ENCODE results near the gene UGT1A9. TPM values are rescaled to one million over a fixed set of nuclear protein-coding genes. Genes with fewer than 3 reads are reported as not detected.

UGT1A9 gene
- total and polyA plus RNA-seq, 2 of the 4 experiments (the other 2 are of a cell fraction) = not detected

DNA sequence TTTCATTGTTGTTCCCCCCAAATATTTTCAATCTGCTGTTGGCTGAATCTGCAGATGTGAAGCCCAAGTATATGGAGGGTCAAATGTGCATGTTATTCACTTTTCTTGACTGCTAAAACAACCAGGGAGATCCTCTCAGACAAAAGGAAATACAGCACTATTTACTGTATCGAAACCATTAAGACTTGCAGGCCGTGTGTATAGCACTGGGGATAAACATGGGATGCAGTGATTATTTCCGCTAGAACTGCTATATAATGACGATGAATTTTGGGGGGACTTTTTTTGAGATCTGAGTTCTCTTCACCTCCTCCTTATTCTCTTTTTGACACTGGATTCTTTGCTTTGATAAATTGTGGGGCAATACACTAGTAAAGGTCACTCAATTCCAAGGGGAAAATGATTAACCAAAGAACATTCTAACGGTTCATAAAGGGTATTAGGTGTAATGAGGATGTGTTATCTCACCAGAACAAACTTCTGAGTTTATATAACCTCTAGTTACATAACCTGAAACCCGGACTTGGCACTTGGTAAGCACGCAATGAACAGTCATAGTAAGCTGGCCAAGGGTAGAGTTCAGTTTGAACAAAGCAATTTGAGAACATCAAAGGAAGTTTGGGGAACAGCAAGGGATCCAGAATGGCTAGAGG, 84.9 kb downstream of the UGT1A9 start:
- no peak overlapping the region for H3K4me2 ChIP-seq (ENCODE audit: low read depth, low read length)
- H2BK15ac ChIP-seq (ENCODE audit: low read depth, low read length) = no peak overlapping the region
- no peak for DNase-seq
- H3K14ac ChIP-seq (replicated peaks; ENCODE audit: low read depth, low read length) = no peak overlapping the region
- no peak for ATAC-seq (ENCODE audit: low read depth)
- H3K27ac ChIP-seq (ENCODE audit: insufficient read depth, low read length) = no peak overlapping the region
- H3K79me1 ChIP-seq (ENCODE audit: low read depth in 1 of 2, low read length in 2 of 2) = no peaks in the 10 kb centered on the region
- no peak overlapping the region for H2BK120ac ChIP-seq (ENCODE audit: low read depth, low read length)
- H3K18ac ChIP-seq (ENCODE audit: low read depth, low read length) = no peak overlapping the region
- WGBS, 2 experiments (ENCODE audit: extremely low coverage in 2 of 2, insufficient read length in 1 of 2) = no CpG with 5 or more reads among the region's 7 CpGs
- ChIA-PET CTCF (no interaction called here), POLR2A (ENCODE audit: unreplicated experiment) (no interaction called here)
- intact Hi-C loops (cut with micrococcal nuclease) (no loop called here), in situ Hi-C loops (cut with MboI; ENCODE audit: low sequenced_read_pairs) (no loop called here), dilution Hi-C loops (cut with HindIII; ENCODE audit: low sequenced_read_pairs, unreplicated experiment) (no loop called here)
- H3K9me3 ChIP-seq (ENCODE audit: control insufficient read depth, insufficient read depth, low read length) = no peaks in the 10 kb centered on the region; the same call in 1 of the 2 replicates
- H4K20me1 ChIP-seq (ENCODE audit: insufficient read depth, low read length) = no peaks in the 10 kb centered on the region
- peaks cover 3% of the 10 kb centered on the region for H3K4me1 ChIP-seq (ENCODE audit: control insufficient read depth, insufficient read depth, low read length)
- no peak overlapping the region for H3K9ac ChIP-seq (ENCODE audit: low read depth, low read length)
- H2BK20ac ChIP-seq (ENCODE audit: low read depth, low read length) = no peak overlapping the region
- no peaks in the 10 kb centered on the region for H3K36me3 ChIP-seq (ENCODE audit: control insufficient read depth, insufficient read depth, low read length)
- H4K91ac ChIP-seq (ENCODE audit: insufficient read depth, low read depth, low read length) = no peak overlapping the region
- H3K9me1 ChIP-seq (ENCODE audit: insufficient read depth, low read length) = no peaks in the 10 kb centered on the region
- H2AK5ac ChIP-seq (ENCODE audit: low read depth, low read length) = no peak overlapping the region
- H2AK9ac ChIP-seq (replicated peaks; ENCODE audit: low read depth, low read length, poor library complexity) = no peak overlapping the region
- H4K5ac ChIP-seq (ENCODE audit: low read depth, low read length) = no peak overlapping the region
- H3K56ac ChIP-seq (ENCODE audit: extremely low read depth, insufficient read depth, low read length) = no peak overlapping the region
- TF ChIP-seq POLR2A (IDR thresholded peaks at IDR 0.05; ENCODE audit: low read depth, low read length) (no peak), CEBPB (IDR thresholded peaks at IDR 0.05; ENCODE audit: low read depth, low read length) (no peak), NFE2L2 (IDR thresholded peaks at IDR 0.05; ENCODE audit: low read depth, low read length) (no peak), MAZ (IDR thresholded peaks at IDR 0.05; ENCODE audit: borderline replicate concordance, low read depth, low read length) (no peak), CHD1 (IDR thresholded peaks at IDR 0.05; ENCODE audit: low read depth, low read length) (no peak), RFX5 (IDR thresholded peaks at IDR 0.05; ENCODE audit: low read depth, low read length) (no peak), BHLHE40 (IDR thresholded peaks at IDR 0.05; ENCODE audit: low read depth, low read length) (no peak)
- no peak overlapping the region for H3K4ac ChIP-seq (ENCODE audit: low read depth, low read length)
- no peak overlapping the region for H2AFZ ChIP-seq (replicated peaks; ENCODE audit: low read length, poor library complexity)
- H4K8ac ChIP-seq (ENCODE audit: low read depth in 2 of 2, low read length in 2 of 2) = no peak overlapping the region
- no peak overlapping the region for H2BK5ac ChIP-seq (ENCODE audit: low read depth, low read length, poor library complexity, severe bottlenecking)
- no peaks in the 10 kb centered on the region for H3K27me3 ChIP-seq (ENCODE audit: control insufficient read depth, insufficient read depth, low read length)
- BruUV-seq (replicated peaks) = no TSS peak
- H3K4me3 ChIP-seq (ENCODE audit: insufficient read depth, low read depth, low read length) = no peak overlapping the region
- H3K23ac ChIP-seq (ENCODE audit: low read depth, low read length) = no peak overlapping the region
